Endothelial cell of umbilical vein (primary cell): Measurements from ENCODE around the gene PFKL. TPM values are rescaled to one million over a fixed set of nuclear protein-coding genes. Genes with fewer than 3 reads are reported as not detected.

Experiments
- BruUV-seq: library from RNA; stranded (reverse); fragments of 400-500 nt; replicated peaks from 2 replicates; lab custom pipeline; 2021; lab: Mats Ljungman, UMichigan
- CTCF ChIA-PET: fragments of 300-600, 350-600 bp; sonication (Branson Sonifier 250); formaldehyde crosslinking; loops from one replicate; lab custom pipeline; 2021; ENCODE audit warnings: antibody characterized with exemption, inconsistent platforms; lab: Charles Lee
- POLR2A ChIA-PET: fragments of 300-600, 350-600 bp; sonication (Branson Sonifier 250); formaldehyde crosslinking; loops from one replicate; lab custom pipeline; 2021; ENCODE audit warnings: antibody characterized with exemption, inconsistent platforms; lab: Charles Lee
- DNase-seq: peaks from one replicate; pipeline ENCODE4 v3.0.0-alpha.2; 2011; ENCODE audit warnings: low read depth, low spot score
- FAIRE-seq: peaks from 2 replicates; lab custom pipeline; 2011; peaks lifted over from hg19 to GRCh38; lab: Jason Lieb, UNC
- H2AFZ ChIP-seq: 2 replicates; pipeline ENCODE4 v1.6.0; 2012; ENCODE audit warnings: low read depth, low read length, control low read depth, inconsistent platforms
- H3K27ac ChIP-seq: 2 replicates; pipeline ENCODE4 v1.5.1; 2011; ENCODE audit warnings: low read depth, mild to moderate bottlenecking, control low read depth, low read length, moderate library complexity; ENCODE audit not compliant: insufficient read depth
- H3K27me3 ChIP-seq, 2 experiments: 2 replicates each; pipeline versions ENCODE4 v1.6.0 to v1.6.1; 2011; ENCODE audit warnings: low read length in 2 of 2, mixed read lengths in 1 of 2; ENCODE audit not compliant: control insufficient read depth in 2 of 2, insufficient read depth in 2 of 2
- H3K36me3 ChIP-seq, 2 experiments: 2 replicates in 1 of 2; 3 replicates in 1 of 2; pipeline ENCODE4 v1.5.1; 2011; ENCODE audit warnings: low read length in 2 of 2, mild to moderate bottlenecking in 1 of 2, moderate library complexity in 1 of 2; ENCODE audit not compliant: control insufficient read depth in 2 of 2, insufficient read depth in 2 of 2; ENCODE audit errors: extremely low read depth in 1 of 2
- H3K4me1 ChIP-seq: 3 replicates; pipeline ENCODE4 v1.5.1; 2011; ENCODE audit warnings: mild to moderate bottlenecking, low read length; ENCODE audit not compliant: control insufficient read depth, insufficient read depth; ENCODE audit errors: extremely low read depth
- H3K4me2 ChIP-seq: 2 replicates; pipeline ENCODE4 v1.6.1; 2011; ENCODE audit warnings: low read length, control low read depth, mixed read lengths; ENCODE audit not compliant: insufficient read depth
- H3K4me3 ChIP-seq, 3 experiments: fragments of 200-600 bp in 1 of 3; sonication (generic), shearing (Covaris generic) in 1 of 3; replicated peaks in 1 of 3; 2 replicates each; pipeline ENCODE4 v1.5.1; 2011 to 2016; ENCODE audit warnings: control low read depth in 3 of 3, low read length in 3 of 3, mild to moderate bottlenecking in 2 of 3, inconsistent platforms in 1 of 3, low read depth in 1 of 3, moderate library complexity in 1 of 3; ENCODE audit not compliant: insufficient read depth in 1 of 3
- H3K79me2 ChIP-seq: 2 replicates; pipeline ENCODE4 v1.6.0; 2012; ENCODE audit warnings: low read length, inconsistent platforms; ENCODE audit not compliant: control insufficient read depth, insufficient read depth
- H3K9ac ChIP-seq: replicated peaks from 2 replicates; pipeline ENCODE3; 2011; ENCODE audit warnings: low read length, control low read depth; ENCODE audit not compliant: insufficient read depth; ENCODE audit errors: extremely low read depth
- H3K9me1 ChIP-seq: replicated peaks from 3 replicates; pipeline ENCODE4 v1.6.0; 2011; ENCODE audit warnings: mild to moderate bottlenecking, low read length; ENCODE audit not compliant: control insufficient read depth, insufficient read depth; ENCODE audit errors: extremely low read depth
- H3K9me3 ChIP-seq: replicated peaks from 2 replicates; pipeline ENCODE4 v1.5.1; 2012; ENCODE audit warnings: low read length, inconsistent platforms; ENCODE audit not compliant: control insufficient read depth, insufficient read depth
- H4K20me1 ChIP-seq: replicated peaks from 2 replicates; pipeline ENCODE3; 2011; ENCODE audit warnings: mild to moderate bottlenecking, low read length; ENCODE audit not compliant: control insufficient read depth, insufficient read depth; ENCODE audit errors: extremely low read depth
- EZH2 ChIP-seq: IDR thresholded peaks from 2 replicates; pipeline ENCODE4 v1.6.1; 2012; ENCODE audit warnings: borderline replicate concordance, low read depth, mild to moderate bottlenecking, moderate library complexity, low read length, inconsistent platforms; ENCODE audit not compliant: severe bottlenecking
- FOS ChIP-seq: IDR thresholded peaks from 2 replicates; pipeline ENCODE4 v1.6.1; 2011; ENCODE audit warnings: mild to moderate bottlenecking, low read length, moderate library complexity, borderline replicate concordance; ENCODE audit not compliant: insufficient read depth
- GATA2 ChIP-seq: IDR thresholded peaks from 2 replicates; pipeline ENCODE4 v1.7.0; 2011; ENCODE audit warnings: low read depth, mild to moderate bottlenecking, moderate library complexity, mixed read lengths, low read length; ENCODE audit not compliant: insufficient read length, insufficient read depth
- JUN ChIP-seq: IDR thresholded peaks from 2 replicates; pipeline ENCODE4 v1.6.1; 2011; ENCODE audit warnings: borderline replicate concordance, low read depth; ENCODE audit not compliant: insufficient read length, insufficient read depth
- MYC ChIP-seq: IDR thresholded peaks from one replicate; pipeline ENCODE4 v1.6.1; 2011; ENCODE audit warnings: mild to moderate bottlenecking, low read depth, low read length
- POLR2A ChIP-seq: IDR thresholded peaks from 2 replicates; pipeline ENCODE4 v1.6.1; 2012; ENCODE audit warnings: low read depth, mild to moderate bottlenecking, control low read depth, low read length
- POLR2AphosphoS5 ChIP-seq: IDR thresholded peaks from 2 replicates; pipeline ENCODE4 v1.6.1; 2012; ENCODE audit warnings: low read depth, mild to moderate bottlenecking, control low read depth, low read length, moderate library complexity; ENCODE audit not compliant: insufficient read depth
- dilution Hi-C: fragments of 300-500 bp; cut with MboI; formaldehyde crosslinking; loops from one replicate; pipeline ENCODE4 v1.15.0; 2019; ENCODE audit warnings: low sequenced_read_pairs; ENCODE audit not compliant: extremely low pct_ligation_motif_present
- intact Hi-C: fragments of 100-400 bp; cut with micrococcal nuclease; formaldehyde crosslinking; loops from one replicate; pipeline ENCODE4 v1.10.0; 2022
- polyA plus RNA-seq, 4 experiments: library from polyadenylated mRNA; depleted of rRNA in 3 of 4; stranded (reverse) in 3 of 4; unstranded in 1 of 4; fragments of >200 nt; gene quantifications; 2 replicates each; pipeline versions ENCODE4 v1.2.1 to v1.2.3, GENCODE V29; 2011 to 2012; ENCODE audit warnings: missing spikeins in 1 of 4
- total RNA-seq: library from RNA; stranded (reverse); gene quantifications from 2 replicates; pipeline ENCODE4 v1.2.3, GENCODE V29; 2021
- TF ChIP-seq, protein P1 (sequence below): IDR thresholded peaks from 2 replicates; pipeline ENCODE4 v1.6.1; 2011; ENCODE audit not compliant: insufficient read depth, insufficient read length
- TF ChIP-seq, protein P2 (sequence below), 2 donors: IDR thresholded peaks; 1 replicate in 1 of 2; 2 replicates in 1 of 2; pipeline ENCODE4 v1.5.1; 2011; ENCODE audit warnings: low read length in 2 of 2, mild to moderate bottlenecking in 2 of 2, moderate library complexity in 2 of 2, control low read depth in 1 of 2, inconsistent platforms in 1 of 2, low read depth in 1 of 2; ENCODE audit not compliant: insufficient read depth in 1 of 2; ENCODE audit errors: extremely low read depth in 1 of 2

The PFKL gene
- total and polyA plus RNA-seq, 2 donors (not counting 3 experiments of a cell fraction or from before 2014, with no cell fraction given): 137 to 154 TPM

DNA sequence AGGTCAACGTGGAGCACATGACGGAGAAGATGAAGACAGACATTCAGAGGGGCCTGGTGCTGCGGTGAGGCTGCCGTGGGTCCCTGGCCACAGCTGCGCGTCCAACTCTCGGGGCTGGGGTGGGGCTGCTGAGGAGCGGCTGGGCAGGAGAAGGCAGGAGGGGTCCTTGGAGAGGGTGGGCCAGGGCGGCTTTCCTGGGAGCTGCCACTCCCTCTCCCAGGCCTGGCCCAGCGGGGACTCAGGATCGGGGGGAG, 24.9 kb downstream of the PFKL start:
- no peaks in the 10 kb centered on the region for H3K27me3 ChIP-seq
- DNase-seq (no peak), FAIRE-seq (no peak)
- intact Hi-C loops: no loop called here
- ChIA-PET CTCF (no interaction called here), POLR2A (no interaction called here)
- no peak overlapping the region for H3K4me3 ChIP-seq
- no peak overlapping the region for H2AFZ ChIP-seq
- no TSS peak for BruUV-seq
- H3K4me1 ChIP-seq: no peaks in the 10 kb centered on the region
- no peak overlapping the region for H3K9ac ChIP-seq
- no peaks in the 10 kb centered on the region for H3K9me3 ChIP-seq
- dilution Hi-C loops: no loop called here
- no peak overlapping the region for H3K4me2 ChIP-seq
- H3K79me2 ChIP-seq: no peaks in the 10 kb centered on the region
- H3K9me1 ChIP-seq: no peaks in the 10 kb centered on the region
- TF ChIP-seq FOS (no peak), EZH2 (no peak), JUN (no peak)
- no peaks in the 10 kb centered on the region for H4K20me1 ChIP-seq
- H3K27ac ChIP-seq: no peak overlapping the region
- peaks cover 5 to 34% of the 10 kb centered on the region in 2 experiments for H3K36me3 ChIP-seq

DNA sequence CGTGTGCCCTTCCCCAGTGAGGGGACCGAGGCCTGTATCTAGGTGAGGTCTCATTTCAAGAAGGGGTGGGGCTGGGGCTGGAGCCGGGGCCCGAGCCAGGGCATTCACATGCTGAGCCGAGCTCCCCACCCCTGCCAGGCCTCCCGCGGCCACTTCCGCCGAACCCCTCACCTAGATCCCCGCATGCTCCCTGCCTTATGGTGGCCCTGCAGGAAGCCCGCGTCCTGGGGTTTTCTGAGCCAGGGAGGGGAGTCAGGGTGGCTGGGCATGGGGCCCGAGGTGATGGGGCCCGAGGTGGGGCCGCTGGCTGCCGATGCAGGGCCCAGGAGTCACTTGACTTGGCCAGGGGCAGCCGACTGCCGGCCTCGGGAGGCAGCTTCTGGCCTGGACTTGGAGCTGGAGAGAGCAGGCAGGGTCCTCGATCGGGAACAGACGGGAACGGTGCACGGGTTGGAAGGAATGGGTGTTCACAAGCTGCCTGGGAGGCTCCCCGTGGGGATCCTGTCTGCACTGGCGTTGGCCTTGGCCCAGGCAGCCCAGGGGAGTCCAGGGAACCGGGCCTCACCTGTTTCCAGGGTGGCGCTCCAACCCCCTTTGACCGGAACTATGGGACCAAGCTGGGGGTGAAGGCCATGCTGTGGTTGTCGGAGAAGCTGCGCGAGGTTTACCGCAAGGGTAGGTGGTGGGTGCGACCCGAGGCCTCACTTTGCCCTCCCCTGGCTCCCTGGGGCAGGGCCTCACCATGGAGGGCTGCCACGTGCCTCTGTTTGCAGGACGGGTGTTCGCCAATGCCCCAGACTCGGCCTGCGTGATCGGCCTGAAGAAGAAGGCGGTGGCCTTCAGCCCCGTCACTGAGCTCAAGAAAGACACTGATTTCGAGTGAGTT, 25.8 kb downstream of the PFKL start:
- CTCF ChIA-PET: no interaction called here

More for the DNA sequence above, 25.8 kb downstream of the PFKL start:
- no peak for TF ChIP-seq POLR2AphosphoS5
- no peak for TF ChIP-seq POLR2A
- no peak for TF ChIP-seq FOS
- TF ChIP-seq MYC: no peak
- no peak for TF ChIP-seq EZH2
- TF ChIP-seq, protein P1, sequence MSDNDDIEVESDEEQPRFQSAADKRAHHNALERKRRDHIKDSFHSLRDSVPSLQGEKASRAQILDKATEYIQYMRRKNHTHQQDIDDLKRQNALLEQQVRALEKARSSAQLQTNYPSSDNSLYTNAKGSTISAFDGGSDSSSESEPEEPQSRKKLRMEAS: no peak
- TF ChIP-seq JUN: no peak
- TF ChIP-seq, protein P2, sequence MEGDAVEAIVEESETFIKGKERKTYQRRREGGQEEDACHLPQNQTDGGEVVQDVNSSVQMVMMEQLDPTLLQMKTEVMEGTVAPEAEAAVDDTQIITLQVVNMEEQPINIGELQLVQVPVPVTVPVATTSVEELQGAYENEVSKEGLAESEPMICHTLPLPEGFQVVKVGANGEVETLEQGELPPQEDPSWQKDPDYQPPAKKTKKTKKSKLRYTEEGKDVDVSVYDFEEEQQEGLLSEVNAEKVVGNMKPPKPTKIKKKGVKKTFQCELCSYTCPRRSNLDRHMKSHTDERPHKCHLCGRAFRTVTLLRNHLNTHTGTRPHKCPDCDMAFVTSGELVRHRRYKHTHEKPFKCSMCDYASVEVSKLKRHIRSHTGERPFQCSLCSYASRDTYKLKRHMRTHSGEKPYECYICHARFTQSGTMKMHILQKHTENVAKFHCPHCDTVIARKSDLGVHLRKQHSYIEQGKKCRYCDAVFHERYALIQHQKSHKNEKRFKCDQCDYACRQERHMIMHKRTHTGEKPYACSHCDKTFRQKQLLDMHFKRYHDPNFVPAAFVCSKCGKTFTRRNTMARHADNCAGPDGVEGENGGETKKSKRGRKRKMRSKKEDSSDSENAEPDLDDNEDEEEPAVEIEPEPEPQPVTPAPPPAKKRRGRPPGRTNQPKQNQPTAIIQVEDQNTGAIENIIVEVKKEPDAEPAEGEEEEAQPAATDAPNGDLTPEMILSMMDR (IDR thresholded peaks at IDR 0.05; ENCODE audit: extremely low read depth in 1 of 2, insufficient read depth in 1 of 2, low read depth in 1 of 2, low read length in 2 of 2): no peak
- TF ChIP-seq GATA2: no peak
- no peak overlapping the region for H2AFZ ChIP-seq
- no peak overlapping the region for H3K9ac ChIP-seq
- no peaks in the 10 kb centered on the region for H3K27me3 ChIP-seq
- dilution Hi-C loops: no loop called here
- H3K27ac ChIP-seq: no peak overlapping the region
- H3K9me1 ChIP-seq: no peaks in the 10 kb centered on the region
- H4K20me1 ChIP-seq: no peaks in the 10 kb centered on the region
- no peak overlapping the region for H3K4me2 ChIP-seq
- FAIRE-seq: no peak
- intact Hi-C loops: no loop called here
- no peaks in the 10 kb centered on the region for H3K9me3 ChIP-seq
- H3K36me3 ChIP-seq: peaks cover 5 to 33% of the 10 kb centered on the region in 2 experiments
- no peak overlapping the region for H3K4me3 ChIP-seq
- BruUV-seq: no TSS peak
- no peaks in the 10 kb centered on the region for H3K79me2 ChIP-seq
- no peak for DNase-seq
- POLR2A ChIA-PET: no interaction called here
- H3K4me1 ChIP-seq: no peaks in the 10 kb centered on the region
